CD4-positive, CD25-positive, alpha-beta regulatory T cell (primary cell): ENCODE data around the gene C5orf46. TPM values are rescaled to one million over a fixed set of nuclear protein-coding genes. Genes with fewer than 3 reads are reported as not detected.

Experiments
- ATAC-seq, 2 donors: fragments of 150-1000 bp; cut with Tn5 transposase; one replicate each; pipeline ENCODE4 v1.10.0; 2021; ENCODE audit warnings: low read depth in 2 of 2, moderate number of reproducible peaks in 2 of 2, moderate library complexity in 1 of 2
- DNase-seq, 3 donors: peaks; one replicate each; pipeline versions ENCODE4 v3.0.0 to v3.0.0-alpha.2; 2012 to 2022; ENCODE audit warnings: mixed read lengths in 1 of 3
- H3K27ac ChIP-seq: one replicate; pipeline ENCODE4 v1.7.0; 2013; ENCODE audit warnings: mild to moderate bottlenecking, low read length; ENCODE audit not compliant: insufficient read depth, poor library complexity, severe bottlenecking
- H3K27me3 ChIP-seq: one replicate; pipeline ENCODE4 v1.7.0; 2013; ENCODE audit warnings: low read length; ENCODE audit not compliant: control insufficient read depth, insufficient read depth
- H3K36me3 ChIP-seq: one replicate; pipeline ENCODE4 v1.7.0; 2013; ENCODE audit warnings: mild to moderate bottlenecking, low read length, moderate library complexity; ENCODE audit not compliant: control insufficient read depth, insufficient read depth
- H3K4me1 ChIP-seq: 2 replicates; pipeline ENCODE4 v1.7.0; 2013; ENCODE audit warnings: mild to moderate bottlenecking, low read length; ENCODE audit not compliant: insufficient read depth, control insufficient read depth, poor library complexity, severe bottlenecking
- H3K4me3 ChIP-seq: one replicate; pipeline ENCODE4 v1.7.0; 2013; ENCODE audit warnings: low read depth, mild to moderate bottlenecking, low read length, moderate library complexity
- H3K9me3 ChIP-seq, 2 experiments: 1 replicate in 1 of 2; 2 replicates in 1 of 2; pipeline ENCODE4 v1.7.0; 2013; ENCODE audit warnings: low read length in 2 of 2, mild to moderate bottlenecking in 1 of 2, moderate library complexity in 1 of 2; ENCODE audit not compliant: control insufficient read depth in 2 of 2
- H3K27ac Mint-ChIP-seq, 3 donors: one replicate each; pipeline ENCODE4 v1.8.0; 2020 to 2022; ENCODE audit warnings: mild to moderate bottlenecking in 3 of 3, mixed read lengths in 3 of 3, moderate library complexity in 2 of 3
- H3K27me3 Mint-ChIP-seq: one replicate; pipeline ENCODE4 v1.8.0; 2022; ENCODE audit warnings: mild to moderate bottlenecking, mixed read lengths
- H3K36me3 Mint-ChIP-seq: one replicate; pipeline ENCODE4 v1.8.0; 2020; ENCODE audit warnings: mixed read lengths
- H3K4me1 Mint-ChIP-seq, 4 donors: one replicate each; pipeline ENCODE4 v1.8.0; 2020 to 2022; ENCODE audit warnings: mixed read lengths in 4 of 4, mild to moderate bottlenecking in 1 of 4
- H3K4me3 Mint-ChIP-seq, 4 donors: one replicate each; pipeline ENCODE4 v1.8.0; 2020 to 2022; ENCODE audit warnings: mild to moderate bottlenecking in 4 of 4, mixed read lengths in 4 of 4, moderate library complexity in 3 of 4
- H3K9me3 Mint-ChIP-seq, 7 donors: one replicate each; pipeline ENCODE4 v1.8.0; 2020 to 2022; ENCODE audit warnings: mixed read lengths in 7 of 7, mild to moderate bottlenecking in 3 of 7, moderate library complexity in 2 of 7
- polyA plus RNA-seq, 4 donors: library from polyadenylated mRNA; unstranded; fragments of 300-500 nt; fragmentation: Illumina TruSeq; gene quantifications; one replicate each; pipeline ENCODE4 v1.2.3, GENCODE V29; 2021
- total RNA-seq: library from RNA; stranded (reverse); gene quantifications from one replicate; pipeline ENCODE4 v1.2.3, GENCODE V29; 2022

The C5orf46 gene
- total and polyA plus RNA-seq, 5 donors from 2014 or later: not detected

- Histone ChIP-seq H3K27me3 (peaks cover under 1% of the 10 kb centered on the region), H3K4me1 (no peaks in the 10 kb centered on the region), H3K4me3 (no peak overlapping the region), H3K27ac (no peak overlapping the region), H3K9me3 (no peaks in the 10 kb centered on the region), H3K36me3 (no peaks in the 10 kb centered on the region)
- no peak overlapping the region for H3K4me3 Mint-ChIP-seq
- ATAC-seq (no peak), DNase-seq (no peak)
- H3K4me1 Mint-ChIP-seq: no peaks in the 10 kb centered on the region
- H3K27ac Mint-ChIP-seq: no peak overlapping the region
- peaks cover under 1% of the 10 kb centered on the region for H3K27me3 Mint-ChIP-seq
- peaks cover 0 to 4% (median 0%) of the 10 kb centered on the region in 7 donors for H3K9me3 Mint-ChIP-seq
- no peaks in the 10 kb centered on the region for H3K36me3 Mint-ChIP-seq
These were observed 42.7 kb downstream of the C5orf46 start for GRCh38 chr5:147863454-147864158.

GRCh38 chr5:147860641-147861025, 45.7 kb downstream of the C5orf46 start:
- Mint-ChIP-seq H3K9me3 (peaks cover 0 to 4% (median 0%) of the 10 kb centered on the region in 7 donors), H3K27ac (no peak overlapping the region), H3K4me1 (peaks cover 0 to 5% (median 0%) of the 10 kb centered on the region in 4 donors), H3K27me3 (peaks cover 8% of the 10 kb centered on the region), H3K36me3 (no peaks in the 10 kb centered on the region), H3K4me3 (no peak overlapping the region)
- Histone ChIP-seq H3K36me3 (no peaks in the 10 kb centered on the region), H3K9me3 (no peaks in the 10 kb centered on the region), H3K27me3 (peaks cover 4% of the 10 kb centered on the region), H3K4me3 (no peak overlapping the region), H3K27ac (no peak overlapping the region), H3K4me1 (no peaks in the 10 kb centered on the region)
- DNase-seq (no peak), ATAC-seq (no peak)

GRCh38 chr5:147859962-147860640, 46.2 kb downstream of the C5orf46 start:
- no peak overlapping the region for H3K4me3 Mint-ChIP-seq
- peaks cover 0 to 4% (median 0%) of the 10 kb centered on the region in 7 donors for H3K9me3 Mint-ChIP-seq
- H3K27me3 Mint-ChIP-seq: peaks cover 8% of the 10 kb centered on the region
- Histone ChIP-seq H3K27me3 (peaks cover 4% of the 10 kb centered on the region), H3K36me3 (no peaks in the 10 kb centered on the region), H3K9me3 (no peaks in the 10 kb centered on the region), H3K4me1 (no peaks in the 10 kb centered on the region), H3K27ac (no peak overlapping the region), H3K4me3 (no peak overlapping the region)
- peaks cover 0 to 5% (median 0%) of the 10 kb centered on the region in 4 donors for H3K4me1 Mint-ChIP-seq
- DNase-seq: no peak
- no peak overlapping the region for H3K27ac Mint-ChIP-seq
- H3K36me3 Mint-ChIP-seq: no peaks in the 10 kb centered on the region
- ATAC-seq: no peak

GRCh38 chr5:147858565-147858964, 47.8 kb downstream of the C5orf46 start:
- Histone ChIP-seq H3K4me1 (no peaks in the 10 kb centered on the region), H3K36me3 (no peaks in the 10 kb centered on the region), H3K27ac (no peak overlapping the region), H3K9me3 (no peaks in the 10 kb centered on the region), H3K4me3 (no peak overlapping the region), H3K27me3 (peaks cover 4% of the 10 kb centered on the region)
- no peak overlapping the region for H3K4me3 Mint-ChIP-seq
- H3K9me3 Mint-ChIP-seq: peaks cover 0 to 2% (median 0%) of the 10 kb centered on the region in 7 donors
- no peak for DNase-seq
- peaks cover 8% of the 10 kb centered on the region for H3K27me3 Mint-ChIP-seq
- H3K4me1 Mint-ChIP-seq: peaks cover 0 to 5% (median 0%) of the 10 kb centered on the region in 4 donors
- H3K27ac Mint-ChIP-seq: no peak overlapping the region
- H3K36me3 Mint-ChIP-seq: no peaks in the 10 kb centered on the region
- ATAC-seq: no peak

- no peaks in the 10 kb centered on the region for H3K36me3 ChIP-seq
- ATAC-seq: peak in 1 of 2 donors; percentile 37
- H3K4me1 ChIP-seq: no peaks in the 10 kb centered on the region
- H3K27ac Mint-ChIP-seq: no peak overlapping the region
- no peak overlapping the region for H3K4me3 ChIP-seq
- H3K36me3 Mint-ChIP-seq: no peaks in the 10 kb centered on the region
- DNase-seq: peak; percentile 2 to 51 (median 9)
- peaks cover 6% of the 10 kb centered on the region for H3K27me3 ChIP-seq
- peaks cover 0 to 5% (median 0%) of the 10 kb centered on the region in 4 donors for H3K4me1 Mint-ChIP-seq
- H3K27ac ChIP-seq: no peak overlapping the region
- H3K4me3 Mint-ChIP-seq: no peak overlapping the region
- H3K9me3 Mint-ChIP-seq: peaks cover 0 to 2% (median 0%) of the 10 kb centered on the region in 7 donors
- H3K27me3 Mint-ChIP-seq: peaks cover 8% of the 10 kb centered on the region
- no peaks in the 10 kb centered on the region for H3K9me3 ChIP-seq
These were observed 48.8 kb downstream of the C5orf46 start for GRCh38 chr5:147857302-147858129.

GRCh38 chr5:147856801-147857200, 49.5 kb downstream of the C5orf46 start:
- no peak overlapping the region for H3K4me3 ChIP-seq
- Mint-ChIP-seq H3K4me1 (peaks cover 0 to 5% (median 0%) of the 10 kb centered on the region in 4 donors), H3K27me3 (peaks cover 8% of the 10 kb centered on the region), H3K4me3 (no peak overlapping the region), H3K36me3 (no peaks in the 10 kb centered on the region), H3K9me3 (peaks cover 0 to 2% (median 0%) of the 10 kb centered on the region in 7 donors), H3K27ac (no peak overlapping the region)
- H3K9me3 ChIP-seq: no peaks in the 10 kb centered on the region
- ATAC-seq: no peak
- no peak overlapping the region for H3K27ac ChIP-seq
- H3K27me3 ChIP-seq: peaks cover 6% of the 10 kb centered on the region
- H3K36me3 ChIP-seq: no peaks in the 10 kb centered on the region
- no peaks in the 10 kb centered on the region for H3K4me1 ChIP-seq
- no peak for DNase-seq

- peaks cover 0 to 5% (median 0%) of the 10 kb centered on the region in 4 donors for H3K4me1 Mint-ChIP-seq
- no peak for ATAC-seq
These were observed 50.6 kb downstream of the C5orf46 start for GRCh38 chr5:147855774-147856069.

More at GRCh38 chr5:147855774-147856069, 50.6 kb downstream of the C5orf46 start:
- no peak overlapping the region for H3K4me3 ChIP-seq
- H3K9me3 ChIP-seq: no peaks in the 10 kb centered on the region
- no peak overlapping the region for H3K27ac ChIP-seq
- H3K27ac Mint-ChIP-seq: no peak overlapping the region
- no peaks in the 10 kb centered on the region for H3K36me3 Mint-ChIP-seq
- peaks cover 8% of the 10 kb centered on the region for H3K27me3 Mint-ChIP-seq
- H3K4me3 Mint-ChIP-seq: no peak overlapping the region
- peaks cover 0 to 2% (median 0%) of the 10 kb centered on the region in 7 donors for H3K9me3 Mint-ChIP-seq
- H3K27me3 ChIP-seq: peaks cover 6% of the 10 kb centered on the region
- H3K36me3 ChIP-seq: no peaks in the 10 kb centered on the region
- H3K4me1 ChIP-seq: no peaks in the 10 kb centered on the region
- no peak for DNase-seq
